ENCODE measurements around the gene PHLDA3.
"Not testable (repeated sequence)": the region's sequence is repeated elsewhere in the genome, so short reads cannot be mapped to it uniquely, and the experiment has no call there.

Gene PHLDA3

GRCh38 chr1:201503397-201504176, 34.6 kb upstream of the PHLDA3 start:
- DNase-seq (ENCODE audit: low read depth): no peak

DNA sequence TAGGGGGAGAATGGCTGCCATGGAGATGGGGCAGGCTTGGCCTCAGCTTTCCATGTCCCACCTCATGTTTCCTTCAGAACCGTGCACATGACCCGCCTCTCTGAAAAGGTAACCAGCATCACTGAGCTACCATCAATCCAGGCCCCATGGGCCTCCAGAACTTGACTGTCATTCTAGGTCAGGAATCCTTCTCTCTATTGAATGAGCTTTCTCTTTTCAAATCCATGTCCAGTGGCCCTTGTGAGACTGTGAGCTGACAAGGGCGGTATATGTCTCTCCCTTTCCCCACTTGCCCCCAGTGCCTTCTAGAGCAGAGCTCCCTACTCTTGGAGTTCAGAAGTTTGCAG, 33.5 kb upstream of the PHLDA3 start:
- no peak for DNase-seq (ENCODE audit: low read depth)

GRCh38 chr1:201501812-201502510, 33.0 kb upstream of the PHLDA3 start:
- no peak for DNase-seq (ENCODE audit: low read depth)

GRCh38 chr1:201501144-201501543, 32.2 kb upstream of the PHLDA3 start:
- DNase-seq (ENCODE audit: low read depth): no peak

GRCh38 chr1:201500670-201501120, 31.7 kb upstream of the PHLDA3 start:
- DNase-seq (ENCODE audit: low read depth): no peak

- no peak for DNase-seq (ENCODE audit: low read depth)
Measured at GRCh38 chr1:201499795-201500669, 31.0 kb upstream of the PHLDA3 start.

DNA sequence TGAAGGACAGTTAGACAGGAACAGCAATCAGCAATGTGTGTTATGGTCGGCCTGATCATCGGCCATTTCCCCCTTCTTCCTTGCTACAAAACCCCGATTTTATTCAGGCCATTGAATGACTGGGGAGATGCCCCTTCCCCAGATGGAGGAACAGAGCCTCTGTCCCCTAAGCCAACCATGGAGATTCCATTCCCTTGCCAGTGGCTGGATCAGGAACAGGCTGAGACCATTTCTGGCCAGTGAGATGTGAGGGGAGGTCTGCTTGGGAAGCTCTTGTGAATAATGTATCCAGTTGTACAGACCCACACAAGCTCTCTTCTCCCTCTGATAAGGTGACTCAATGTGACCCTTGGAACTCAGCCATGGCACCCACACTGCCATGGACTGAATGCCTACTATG, 30.2 kb upstream of the PHLDA3 start:
- DNase-seq (ENCODE audit: low read depth): no peak

DNA sequence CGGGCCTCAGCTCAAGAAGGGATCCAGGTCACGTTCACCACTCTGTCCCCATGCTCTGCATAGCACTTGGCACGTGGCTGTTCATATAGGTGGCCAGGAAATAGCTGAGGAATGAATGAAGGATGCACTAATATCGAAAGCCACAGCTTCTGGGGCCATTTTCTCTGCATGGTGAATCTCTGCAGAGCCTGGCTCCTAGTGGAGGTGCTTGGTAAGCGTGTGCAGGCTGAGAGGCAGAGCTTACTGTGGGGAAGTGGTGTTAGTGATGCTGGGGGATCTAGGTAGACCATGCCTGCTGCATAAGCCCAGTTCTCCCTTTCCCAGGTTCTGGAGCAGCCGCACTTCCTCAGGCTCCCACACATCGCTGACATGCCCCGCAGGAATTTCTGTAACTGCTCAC, 29.6 kb upstream of the PHLDA3 start:
- DNase-seq (ENCODE audit: low read depth): no peak

DNA sequence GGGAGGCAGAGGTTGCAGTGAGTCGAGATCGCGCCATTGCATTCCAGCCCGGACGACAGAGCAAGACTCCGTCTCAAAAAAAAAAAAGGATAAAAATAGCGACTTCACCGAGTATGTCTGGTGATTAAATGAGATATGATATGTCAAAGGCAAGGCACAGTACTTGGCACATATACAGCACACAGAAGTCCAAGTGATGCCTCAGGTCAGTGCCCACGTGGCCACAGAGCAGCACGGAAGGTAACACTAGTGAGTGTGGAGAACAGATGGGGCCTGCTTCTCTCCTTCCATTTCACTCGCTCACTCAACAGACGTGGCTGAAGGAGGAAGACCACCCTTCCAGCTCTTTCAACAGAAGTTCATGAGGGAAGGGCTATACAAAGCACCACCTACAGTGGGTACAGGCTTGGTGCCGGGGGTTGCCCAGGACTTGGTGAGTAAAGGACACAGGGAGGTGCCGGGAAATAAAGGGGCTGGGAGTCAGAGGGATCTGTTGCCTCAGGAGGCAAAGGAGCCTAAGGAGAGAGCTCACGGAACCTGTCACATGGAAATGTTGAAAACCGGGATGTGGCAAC, 29.0 kb upstream of the PHLDA3 start:
- no peak for DNase-seq (ENCODE audit: low read depth)

GRCh38 chr1:201496296-201496690, 27.3 kb upstream of the PHLDA3 start:
- DNase-seq (ENCODE audit: low read depth): no peak

GRCh38 chr1:201495551-201496295, 26.7 kb upstream of the PHLDA3 start:
- no peak for DNase-seq (ENCODE audit: low read depth)

GRCh38 chr1:201493757-201494617, 25.0 kb upstream of the PHLDA3 start:
- no peak for DNase-seq (ENCODE audit: low read depth)

DNA sequence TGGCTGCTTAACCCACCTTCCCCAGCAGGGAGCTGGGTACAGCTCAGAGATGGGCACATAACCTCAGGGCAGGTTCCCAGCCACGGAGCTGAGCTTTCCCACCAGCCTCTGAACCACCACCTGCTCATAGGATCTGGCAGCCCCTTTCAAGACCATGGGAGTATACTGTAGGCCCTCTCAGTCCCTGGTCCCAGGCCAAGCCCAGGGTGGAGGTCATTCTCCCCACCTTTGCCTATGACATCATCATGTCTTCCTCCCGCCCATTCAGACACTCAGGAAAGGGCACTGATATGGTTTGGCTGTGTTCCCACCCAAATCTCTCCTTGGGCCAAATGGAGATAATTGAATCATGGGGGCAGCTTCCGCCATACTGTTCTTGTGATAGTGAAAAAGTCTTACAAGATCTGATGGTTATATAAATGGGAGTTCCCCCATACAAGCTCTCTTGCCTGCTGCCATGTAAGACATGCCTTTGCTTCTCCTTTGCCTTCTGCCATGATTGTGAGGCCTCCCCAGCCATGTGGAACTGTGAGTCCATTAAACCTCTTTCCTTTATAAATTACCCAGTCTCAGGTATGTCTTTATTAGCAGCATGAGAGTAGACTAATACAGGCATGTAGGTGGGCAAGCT, 24.2 kb upstream of the PHLDA3 start:
- DNase-seq (ENCODE audit: low read depth): not testable (repeated sequence)

- DNase-seq (ENCODE audit: low read depth): no peak
Measured at GRCh38 chr1:201491896-201492511, 23.0 kb upstream of the PHLDA3 start.

DNA sequence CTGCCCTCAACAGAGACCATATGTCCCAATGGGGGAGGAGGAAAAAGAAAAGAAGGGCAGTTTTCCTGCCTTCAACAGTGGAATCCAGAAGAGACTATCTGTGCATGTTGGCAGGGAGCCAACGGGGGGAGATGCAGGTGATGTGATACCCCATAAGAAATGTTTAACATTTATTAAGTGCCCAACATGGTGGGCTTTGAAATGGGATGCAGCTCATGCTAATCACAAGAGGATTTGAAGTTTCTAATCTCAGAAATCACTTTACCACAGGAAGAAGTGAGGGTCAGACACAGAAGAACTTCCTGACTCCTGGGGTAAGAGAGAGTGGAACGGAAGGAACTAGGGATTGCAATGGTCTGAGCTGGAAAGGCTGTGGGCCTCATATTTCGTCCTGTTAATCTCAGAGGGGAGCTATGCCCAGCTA, 21.7 kb upstream of the PHLDA3 start:
- DNase-seq (ENCODE audit: low read depth): no peak

GRCh38 chr1:201489643-201490261, 20.8 kb upstream of the PHLDA3 start:
- no peak for DNase-seq (ENCODE audit: low read depth)

- no peak for DNase-seq (ENCODE audit: low read depth)
Measured at GRCh38 chr1:201488830-201489589, 20.0 kb upstream of the PHLDA3 start.

DNA sequence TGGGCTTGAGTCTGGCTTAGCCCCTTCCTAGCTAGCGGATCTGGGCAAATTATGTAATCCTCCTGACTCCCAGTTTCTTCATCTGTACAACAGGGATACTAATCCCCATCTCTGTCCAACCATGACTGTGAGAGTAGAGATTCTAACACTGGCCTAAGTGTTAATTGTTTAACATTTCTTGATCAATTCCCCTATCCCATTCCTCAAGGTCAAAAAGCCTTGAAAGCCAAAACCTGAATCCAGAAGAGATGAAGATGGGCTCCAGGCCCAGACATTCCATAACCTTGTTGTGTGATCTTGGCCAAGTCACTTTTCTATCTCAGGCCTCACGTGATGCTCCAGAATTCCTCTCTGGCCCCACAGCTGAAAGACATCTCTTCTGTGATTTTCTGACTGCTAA, 18.8 kb upstream of the PHLDA3 start:
- DNase-seq (ENCODE audit: low read depth): no peak

Data from stimulated activated CD8-positive, alpha-beta memory T cell treated with anti-CD3 and anti-CD28 coated beads, Interleukin-12 subunit alpha, Interleukin-12 subunit beta, amount 100 ng/mL, for 1 hour (primary cell).